HepG2 (cell line): Measurements from ENCODE around the gene FBLN5. TPM values are rescaled to one million over a fixed set of nuclear protein-coding genes. Genes with fewer than 3 reads are reported as not detected.

Source experiments
- BRCA1 ChIP-seq: sonication (generic); formaldehyde crosslinking; IDR thresholded peaks from 2 replicates; pipeline ENCODE4 v1.4.0; 2020; ENCODE audit warnings: missing genetic modification reagents
- EZH2 ChIP-seq: conservative IDR thresholded peaks from 2 replicates; pipeline ENCODE4 v1.6.1; 2012; ENCODE audit warnings: mild to moderate bottlenecking, low read depth, low read length, moderate library complexity
- FOXM1 ChIP-seq: sonication (generic); formaldehyde crosslinking; IDR thresholded peaks from 2 replicates; pipeline ENCODE4 v1.5.0; 2020; ENCODE audit warnings: missing genetic modification reagents
- FOXO1 ChIP-seq: sonication (generic); formaldehyde crosslinking; IDR thresholded peaks from 2 replicates; pipeline ENCODE4 v1.4.0; 2020; ENCODE audit warnings: missing genetic modification reagents
- KDM6A ChIP-seq: IDR thresholded peaks from 2 replicates; pipeline ENCODE4 v1.6.1; 2016; ENCODE audit warnings: low read depth
- KIAA2018 ChIP-seq: sonication (generic); formaldehyde crosslinking; IDR thresholded peaks from 2 replicates; pipeline ENCODE4 v1.5.0; 2020; ENCODE audit warnings: mild to moderate bottlenecking, missing genetic modification reagents, borderline replicate concordance
- MAFF ChIP-seq: IDR thresholded peaks from 2 replicates; pipeline ENCODE4 v1.6.1; 2011; ENCODE audit warnings: low read depth, low read length, improper control_type of control experiment
- MAFK ChIP-seq, 2 experiments: IDR thresholded peaks in 1 of 2; conservative IDR thresholded peaks in 1 of 2; 2 replicates each; pipeline ENCODE4 v1.6.1; 2011; ENCODE audit warnings: improper control_type of control experiment in 2 of 2, low read length in 2 of 2
- MAX ChIP-seq: IDR thresholded peaks from 2 replicates; pipeline ENCODE4 v1.6.1; 2012; ENCODE audit warnings: inconsistent platforms
- NR2F1 ChIP-seq, 2 experiments: fragments of 450-650 bp in 1 of 2; formaldehyde crosslinking in 1 of 2; IDR thresholded peaks; 2 replicates each; pipeline versions ENCODE4 v1.5.0 to v1.6.1; 2016 to 2020; ENCODE audit warnings: mild to moderate bottlenecking in 1 of 2, missing compliant biosample characterization in 1 of 2, missing genetic modification reagents in 1 of 2, moderate library complexity in 1 of 2
- NR2F2 ChIP-seq: IDR thresholded peaks from 2 replicates; pipeline ENCODE4 v1.6.1; 2012; ENCODE audit warnings: low read depth, inconsistent platforms, borderline replicate concordance
- ONECUT2 ChIP-seq: sonication (generic); formaldehyde crosslinking; IDR thresholded peaks from 2 replicates; pipeline ENCODE4 v1.4.0; 2020; ENCODE audit warnings: missing genetic modification reagents
- SP5 ChIP-seq: IDR thresholded peaks from 2 replicates; pipeline ENCODE4 v1.6.1; 2016; ENCODE audit warnings: low read depth, borderline replicate concordance
- U2AF2 ChIP-seq: fragments of 200-400 bp; formaldehyde crosslinking; IDR thresholded peaks from 2 replicates; pipeline ENCODE4 v1.6.1; 2017; ENCODE audit warnings: low read depth, mild to moderate bottlenecking, low read length
- UBTF ChIP-seq: sonication (generic); formaldehyde crosslinking; IDR thresholded peaks from 2 replicates; pipeline ENCODE4 v1.4.0; 2020; ENCODE audit warnings: mild to moderate bottlenecking, missing genetic modification reagents
- ZBTB7B ChIP-seq: sonication (generic); formaldehyde crosslinking; IDR thresholded peaks from 2 replicates; pipeline ENCODE4 v1.4.0; 2020; ENCODE audit warnings: missing genetic modification reagents
- ZNF232 ChIP-seq: sonication (generic); formaldehyde crosslinking; IDR thresholded peaks from 2 replicates; pipeline ENCODE4 v1.4.0; 2020; ENCODE audit warnings: missing genetic modification reagents, borderline replicate concordance
- ZNF382 ChIP-seq: sonication (generic); formaldehyde crosslinking; IDR thresholded peaks from 2 replicates; pipeline ENCODE4 v1.5.0; 2020; ENCODE audit warnings: missing genetic modification reagents, mild to moderate bottlenecking, borderline replicate concordance
- ZNF644 ChIP-seq: IDR thresholded peaks from 2 replicates; pipeline ENCODE4 v1.6.1; 2016; ENCODE audit warnings: low read depth
- polyA plus RNA-seq, 8 experiments: library from polyadenylated mRNA; depleted of rRNA in 3 of 8; stranded (reverse) in 7 of 8; unstranded in 1 of 8; fragments of >200 nt; fragmentation: Illumina TruSeq in 4 of 8; extraction: Trizol in 4 of 8; gene quantifications; 2 replicates each; pipeline versions ENCODE4 v1.2.1 to v1.2.3, GENCODE V29; 2011 to 2016; ENCODE audit warnings: low read depth in 4 of 8, missing spikeins in 1 of 8, mixed read lengths in 1 of 8; ENCODE audit not compliant: insufficient read depth in 1 of 8
- total RNA-seq, 5 experiments: library from RNA; depleted of rRNA; stranded (reverse); fragments of >200 nt; fragmentation: Illumina TruSeq; extraction: Trizol; gene quantifications; 2 replicates each; pipeline ENCODE4 v1.2.3, GENCODE V29; 2016; ENCODE audit warnings: low read depth in 1 of 5

The FBLN5 gene
- total and polyA plus RNA-seq, 2 of the 13 experiments (the other 11 are each of a cell fraction or from before 2014, with no cell fraction given), result 0.38 to 0.77 TPM

- TF ChIP-seq ZNF232 (CRISPR knock-in tag) (no peak), MAFF (no peak), FOXO1 (CRISPR knock-in tag) (peak; percentile 74), MAFK (conservative IDR thresholded peaks at IDR 0.05 in 1 of 2, IDR thresholded peaks at IDR 0.05 in 1 of 2; ENCODE audit: low read length in 2 of 2) (no peak), SP5 (CRISPR knock-in tag) (no peak), ONECUT2 (CRISPR knock-in tag) (no peak), EZH2 (no peak), FOXM1 (CRISPR knock-in tag) (no peak), KDM6A (0 out of 2 replicates have a peak, but pooled peaks have one; percentile 22), UBTF (CRISPR knock-in tag) (no peak), BRCA1 (CRISPR knock-in tag) (no peak), KIAA2018 (CRISPR knock-in tag) (no peak), ZNF644 (CRISPR knock-in tag) (no peak), ZBTB7B (CRISPR knock-in tag) (0 out of 2 replicates have a peak, but pooled peaks have one; percentile 25), ZNF382 (CRISPR knock-in tag) (no peak), NR2F1 (CRISPR knock-in tag; IDR thresholded peaks at IDR 0.05) (peak in 1 of 2 experiments; percentile 22; a peak in 1 of 4 replicates), MAX (no peak), U2AF2 (no peak), NR2F2 (no peak; the same call in 1 of the 2 replicates)
Observed at GRCh38 chr14:91953170-91953985, 5.9 kb upstream of the FBLN5 start (continued).
